Measurements from ENCODE around the gene OLIG3.

DNA sequence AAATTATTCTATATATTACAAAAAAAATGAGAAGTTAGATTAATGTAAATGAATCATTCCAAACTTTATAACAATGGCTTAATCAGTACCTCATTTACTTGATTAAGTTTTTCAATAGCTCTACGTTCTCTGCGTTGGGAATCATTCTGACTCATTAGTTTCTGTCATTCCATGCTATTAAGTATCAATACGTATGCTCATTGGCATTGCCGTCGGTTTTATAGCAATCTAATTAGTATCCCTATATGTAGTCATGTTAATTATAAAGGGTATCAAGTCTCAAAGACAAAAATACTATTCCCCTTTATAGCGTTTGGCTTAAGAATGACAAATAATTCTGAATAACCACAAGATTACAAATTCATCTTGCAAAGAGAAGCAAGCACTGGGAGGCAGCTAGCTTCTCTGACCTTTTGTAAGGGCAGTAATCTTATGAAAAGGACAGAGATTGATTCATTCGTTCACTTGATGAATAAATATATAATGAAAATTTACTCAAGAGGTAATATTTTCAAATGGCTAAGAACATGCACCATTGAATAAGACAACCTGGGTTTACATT, 41.8 kb downstream of the OLIG3 start:
- no peak for TF ChIP-seq CTCF (IDR thresholded peaks at IDR 0.05)
- TF ChIP-seq POLR2A (IDR thresholded peaks at IDR 0.05) = no peak
- TF ChIP-seq EP300 (IDR thresholded peaks at IDR 0.05) = no peak

All from tibial nerve (tissue), 4 donors.